ENCODE data around the gene ABLIM1.

Gene ABLIM1

DNA sequence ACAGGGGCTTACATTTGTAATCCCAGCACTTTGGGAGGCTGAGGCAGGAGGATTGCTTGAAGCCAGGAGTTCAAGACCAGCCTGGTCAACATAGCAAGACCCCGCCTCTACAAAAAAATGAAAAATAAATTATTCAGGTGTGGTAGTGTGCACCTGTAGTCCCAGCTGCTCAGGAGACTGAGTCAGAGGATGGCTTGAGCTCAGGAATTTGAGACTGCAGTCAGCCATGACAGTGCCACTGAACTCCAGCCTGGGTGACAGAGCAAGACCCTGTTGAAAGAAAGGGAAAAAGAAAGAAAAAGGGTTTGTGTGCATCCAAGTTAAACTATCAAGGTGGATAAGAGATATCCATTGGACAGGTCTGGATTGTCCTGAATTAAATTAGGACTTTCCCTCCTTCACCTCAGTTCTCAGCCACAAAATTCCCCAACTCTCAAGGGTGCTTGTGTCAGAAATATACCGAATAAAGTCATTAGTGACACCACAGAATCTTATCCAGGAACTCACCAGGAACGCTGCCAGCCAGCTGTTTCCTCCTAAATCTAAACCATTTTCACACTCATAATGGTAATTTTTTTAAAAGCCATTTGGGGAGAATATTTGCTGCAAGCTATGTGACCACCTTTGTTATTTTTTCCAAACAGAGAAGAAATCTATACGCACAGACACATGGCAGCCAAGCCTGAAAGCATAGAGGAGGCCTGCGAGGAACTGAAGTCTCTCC, 265.8 kb downstream of the ABLIM1 start:
- DNase-seq (ENCODE audit: low read depth, low spot score): no peak

GRCh38 chr10:114391599-114391998, 266.5 kb downstream of the ABLIM1 start:
- DNase-seq (ENCODE audit: low read depth, low spot score): no peak

DNA sequence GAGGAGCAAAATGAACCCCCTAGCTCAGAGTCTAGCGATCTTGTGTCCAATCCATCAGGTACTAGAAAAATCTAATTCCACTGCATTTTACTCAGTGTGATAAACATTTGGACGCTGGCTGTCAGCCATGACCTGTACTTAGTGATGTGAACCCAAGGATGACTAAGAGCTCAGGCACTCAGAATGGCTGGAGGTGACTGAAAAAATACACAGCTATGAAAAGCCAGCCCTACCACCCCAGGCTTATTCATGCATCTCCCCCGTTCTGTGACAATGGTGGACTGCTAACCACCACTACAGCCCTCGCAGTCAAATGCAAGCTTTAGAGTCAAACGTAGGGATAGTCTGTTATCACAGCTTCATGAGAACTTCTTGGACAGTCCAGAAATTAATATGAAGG, 268.6 kb downstream of the ABLIM1 start:
- DNase-seq (ENCODE audit: low read depth, low spot score): no peak

DNA sequence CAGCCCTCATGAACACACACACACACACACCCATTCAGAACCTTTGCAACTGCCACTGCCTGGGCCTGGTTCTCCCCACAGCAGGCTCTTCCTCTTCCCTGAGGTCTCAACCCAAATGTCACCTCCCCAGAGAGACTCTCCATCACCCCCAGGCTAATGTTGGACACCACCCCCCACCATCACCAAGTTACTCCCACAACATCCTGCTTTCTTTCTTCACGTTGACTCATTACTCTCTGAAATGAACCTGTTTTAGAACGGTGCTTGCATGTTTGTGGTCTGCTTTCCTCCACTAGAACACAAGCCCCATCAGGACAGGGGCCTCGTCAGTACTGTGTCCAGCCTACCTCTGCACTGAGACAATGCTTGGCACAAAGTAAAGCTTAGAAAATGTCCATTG, 269.8 kb downstream of the ABLIM1 start:
- no peak for DNase-seq (ENCODE audit: low read depth, low spot score)

DNA sequence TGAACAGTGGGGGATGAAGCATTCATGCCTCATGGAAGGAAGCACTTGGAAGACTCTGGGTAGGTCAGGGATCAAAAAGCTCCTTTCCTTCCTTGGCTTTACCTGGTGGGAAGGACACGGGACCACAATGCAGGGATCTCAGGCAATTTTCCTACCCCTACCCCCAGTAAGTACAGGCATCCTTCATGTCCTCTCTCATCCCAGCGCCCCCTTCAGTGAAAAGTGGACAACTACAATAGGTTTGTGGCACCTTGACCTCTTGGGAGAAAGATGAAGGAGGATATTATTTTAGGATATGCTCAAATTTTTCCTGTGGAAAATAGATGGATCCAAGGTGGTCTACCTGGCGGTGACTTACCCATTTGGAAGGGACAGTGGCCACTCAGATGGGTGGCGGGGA, 270.3 kb downstream of the ABLIM1 start:
- DNase-seq (ENCODE audit: low read depth, low spot score): no peak

DNA sequence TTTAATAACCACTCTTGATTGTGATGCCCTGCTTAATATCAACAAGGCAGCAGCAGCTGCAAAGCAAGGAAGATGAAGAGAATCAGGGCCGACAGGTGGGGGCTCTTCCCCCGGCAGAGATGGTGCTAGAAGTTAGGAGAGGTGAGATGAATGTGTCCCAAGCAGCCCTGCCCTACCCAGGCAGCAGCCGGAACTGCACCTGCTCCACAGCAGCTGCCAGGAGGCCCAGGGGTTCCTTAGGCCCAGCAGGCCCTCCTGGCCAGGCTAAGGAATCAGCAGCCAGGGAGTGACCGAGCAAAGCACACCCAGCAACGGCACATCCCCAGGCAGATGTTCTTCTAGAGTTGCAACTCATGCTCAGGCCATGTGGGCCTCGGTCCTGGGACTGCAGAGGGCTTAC, 271.6 kb downstream of the ABLIM1 start:
- DNase-seq (ENCODE audit: low read depth, low spot score): no peak

- DNase-seq (ENCODE audit: low read depth, low spot score): no peak
Observed at GRCh38 chr10:114385557-114385956, 272.5 kb downstream of the ABLIM1 start.

DNA sequence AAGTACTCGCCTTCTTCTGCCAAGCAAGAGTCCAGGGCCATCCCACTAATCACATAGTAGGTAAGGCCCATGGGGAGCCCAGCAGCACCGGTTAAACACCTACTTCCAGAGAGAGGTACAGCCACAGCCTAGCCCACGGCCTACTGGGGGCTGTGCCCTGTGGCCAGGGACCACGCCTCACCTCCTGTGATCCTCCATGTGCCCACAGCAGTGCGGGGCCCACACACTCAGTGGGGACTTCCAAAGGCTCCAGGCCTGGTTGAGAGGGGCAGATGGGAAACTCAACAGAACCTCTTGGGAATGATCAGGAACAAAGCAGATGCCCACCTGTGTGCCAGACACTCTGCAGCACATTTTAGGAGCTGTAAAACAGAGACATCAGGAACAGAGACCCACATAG, 273.5 kb downstream of the ABLIM1 start:
- DNase-seq (ENCODE audit: low read depth, low spot score): no peak

DNA sequence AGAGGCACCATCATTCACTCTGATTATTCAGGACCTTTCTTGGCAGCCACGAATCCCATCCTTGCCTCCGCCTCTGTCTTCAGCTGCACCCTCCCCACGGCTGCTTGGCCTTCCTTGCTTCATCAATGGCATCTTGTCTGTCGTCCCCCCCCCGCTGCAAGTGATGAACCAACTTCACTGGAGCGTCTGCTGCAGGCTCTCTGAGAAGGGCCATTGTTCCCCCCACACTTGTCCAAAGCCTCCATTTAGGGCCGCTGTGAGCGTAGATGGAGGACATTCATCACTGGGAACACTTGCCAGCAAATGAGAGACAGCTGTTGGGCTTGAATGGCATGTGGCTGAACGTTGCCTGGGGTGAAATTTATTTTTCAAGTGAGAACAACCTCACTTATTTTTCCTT, 273.9 kb downstream of the ABLIM1 start:
- no peak for DNase-seq (ENCODE audit: low read depth, low spot score)
